Measurements from ENCODE around the gene PEX14.

- TF ChIP-seq CTCF (IDR thresholded peaks at IDR 0.05) (peak in 1 of 4 experiments; percentile 5), POLR2A (IDR thresholded peaks at IDR 0.05) (peak in 1 of 2 donors; percentile 37)
Observed at GRCh38 chr1:10679496-10680220, 204.9 kb downstream of the PEX14 start.

All from uterus (tissue), 2 donors.